ENCODE measurements around the gene DDX49. TPM values are rescaled to one million over a fixed set of nuclear protein-coding genes. Genes with fewer than 3 reads are reported as not detected.

The DDX49 gene
- total RNA-seq, 1 experiment from 2014 or later, result 98.8 TPM

- Mint-ChIP-seq H3K36me3 (ENCODE audit: insufficient read depth, unreplicated experiment) (peaks cover 11% of the 10 kb centered on the region), H3K27me3 (ENCODE audit: insufficient read depth, unreplicated experiment) (no peaks in the 10 kb centered on the region)
Observed at GRCh38 chr19:18946918-18947317, 27.4 kb downstream of the DDX49 start.

GRCh38 chr19:18948075-18948975 is 28.8 kb downstream of the DDX49 start:
- CTCF ChIA-PET, result interaction anchor here (0.7 kb wide), 2 partner anchors 197 to 767 kb away, joined by 3 read pairs; no protein-coding TSS in a partner anchor
- H3K4me3 Mint-ChIP-seq (ENCODE audit: unreplicated experiment), result no peak overlapping the region
- H3K27ac Mint-ChIP-seq (ENCODE audit: low read depth, unreplicated experiment), result no peak overlapping the region
- no TSS peak for BruUV-seq (replicated peaks)
- DNase-seq (ENCODE audit: unreplicated experiment), result no peak
- H3K9me3 Mint-ChIP-seq (ENCODE audit: unreplicated experiment), result no peaks in the 10 kb centered on the region
- H3K4me1 Mint-ChIP-seq (ENCODE audit: insufficient read depth, unreplicated experiment), result peaks cover 17% of the 10 kb centered on the region
- peaks cover 6% of the 10 kb centered on the region for H3K36me3 Mint-ChIP-seq (ENCODE audit: insufficient read depth, unreplicated experiment)
- no peak for TF ChIP-seq CTCF (IDR thresholded peaks at IDR 0.05; ENCODE audit: unreplicated experiment)
- H3K27me3 Mint-ChIP-seq (ENCODE audit: insufficient read depth, unreplicated experiment), result no peaks in the 10 kb centered on the region
- intact Hi-C loops (cut with micrococcal nuclease), result no loop called here
- POLR2A ChIA-PET, result interaction anchor here (0.5 kb wide), 1 partner anchor 12 kb away, joined by 3 read pairs; no protein-coding TSS in a partner anchor

More at GRCh38 chr19:18946918-18947317, 27.4 kb downstream of the DDX49 start:
- H3K9me3 Mint-ChIP-seq (ENCODE audit: unreplicated experiment), result no peaks in the 10 kb centered on the region
- peaks cover 6% of the 10 kb centered on the region for H3K4me1 Mint-ChIP-seq (ENCODE audit: insufficient read depth, unreplicated experiment)
- BruUV-seq (replicated peaks), result no TSS peak
- no peak overlapping the region for H3K4me3 Mint-ChIP-seq (ENCODE audit: unreplicated experiment)
- intact Hi-C loops (cut with micrococcal nuclease), result no loop called here
- no peak for TF ChIP-seq CTCF (IDR thresholded peaks at IDR 0.05; ENCODE audit: unreplicated experiment)
- H3K27ac Mint-ChIP-seq (ENCODE audit: low read depth, unreplicated experiment), result no peak overlapping the region
- no peak for DNase-seq (ENCODE audit: unreplicated experiment)
- ChIA-PET POLR2A (no interaction called here), CTCF (no interaction called here)

GRCh38 chr19:18948976-18949356 is 29.5 kb downstream of the DDX49 start:
- no peak overlapping the region for H3K27ac Mint-ChIP-seq (ENCODE audit: low read depth, unreplicated experiment)
- H3K9me3 Mint-ChIP-seq (ENCODE audit: unreplicated experiment), result no peaks in the 10 kb centered on the region
- DNase-seq (ENCODE audit: unreplicated experiment), result no peak
- no peak for TF ChIP-seq CTCF (IDR thresholded peaks at IDR 0.05; ENCODE audit: unreplicated experiment)
- H3K36me3 Mint-ChIP-seq (ENCODE audit: insufficient read depth, unreplicated experiment), result peaks cover 6% of the 10 kb centered on the region
- no peaks in the 10 kb centered on the region for H3K27me3 Mint-ChIP-seq (ENCODE audit: insufficient read depth, unreplicated experiment)
- peaks cover 18% of the 10 kb centered on the region for H3K4me1 Mint-ChIP-seq (ENCODE audit: insufficient read depth, unreplicated experiment)
- CTCF ChIA-PET, result interaction anchor here (0.7 kb wide), 2 partner anchors 197 to 768 kb away, joined by 3 read pairs; no protein-coding TSS in a partner anchor
- POLR2A ChIA-PET, result interaction anchor here (0.7 kb wide), 1 partner anchor 8 kb away, joined by 3 read pairs; the partner anchor contains the start of gene HOMER3
- H3K4me3 Mint-ChIP-seq (ENCODE audit: unreplicated experiment), result no peak overlapping the region
- BruUV-seq (replicated peaks), result no TSS peak
- intact Hi-C loops (cut with micrococcal nuclease), result no loop called here

- Mint-ChIP-seq H3K36me3 (ENCODE audit: insufficient read depth, unreplicated experiment) (peaks cover 6% of the 10 kb centered on the region), H3K9me3 (ENCODE audit: unreplicated experiment) (peaks cover 3% of the 10 kb centered on the region), H3K27ac (ENCODE audit: low read depth, unreplicated experiment) (no peak overlapping the region), H3K4me1 (ENCODE audit: insufficient read depth, unreplicated experiment) (peaks cover 18% of the 10 kb centered on the region), H3K27me3 (ENCODE audit: insufficient read depth, unreplicated experiment) (no peaks in the 10 kb centered on the region), H3K4me3 (ENCODE audit: unreplicated experiment) (no peak overlapping the region)
- no peak for DNase-seq (ENCODE audit: unreplicated experiment)
- BruUV-seq (replicated peaks), result no TSS peak
- ChIA-PET CTCF (interaction anchor here (0.6 to 1.6 kb wide), 4 partner anchors 7 to 53 kb away, joined by 3 to 4 read pairs (median 3); no protein-coding TSS in a partner anchor), POLR2A (no interaction called here)
- no peak for TF ChIP-seq CTCF (IDR thresholded peaks at IDR 0.05; ENCODE audit: unreplicated experiment)
- intact Hi-C loops (cut with micrococcal nuclease), result no loop called here
Observed at GRCh38 chr19:18949858-18950257, 30.3 kb downstream of the DDX49 start.

Measured in MCF 10A (cell line).